HepG2 (cell line): ENCODE results near the gene PLXND1. TPM values are rescaled to one million over a fixed set of nuclear protein-coding genes. Genes with fewer than 3 reads are reported as not detected.

Experiments
- ADNP ChIP-seq: sonication (generic); formaldehyde crosslinking; IDR thresholded peaks from 2 replicates; pipeline ENCODE4 v1.4.0; 2020; ENCODE audit warnings: missing genetic modification reagents
- ARNT2 ChIP-seq: sonication (generic); formaldehyde crosslinking; IDR thresholded peaks from 2 replicates; pipeline ENCODE4 v1.8.0; 2022; ENCODE audit warnings: mild to moderate bottlenecking, low read depth, missing genetic modification reagents, moderate library complexity
- BRF2 ChIP-seq: sonication (generic); formaldehyde crosslinking; IDR thresholded peaks from 2 replicates; pipeline ENCODE4 v1.8.1; 2022; ENCODE audit warnings: mild to moderate bottlenecking, missing genetic modification reagents
- CBX2 ChIP-seq, 2 experiments: fragments of 200-600 bp in 1 of 2; sonication (generic); formaldehyde crosslinking in 1 of 2; IDR thresholded peaks; 2 replicates each; pipeline versions ENCODE4 v1.7.0 to v1.8.1; 2018 to 2022; ENCODE audit warnings: low read depth in 2 of 2, low read length in 1 of 2, mild to moderate bottlenecking in 1 of 2, missing genetic modification reagents in 1 of 2
- ELF3 ChIP-seq: IDR thresholded peaks from 2 replicates; pipeline ENCODE4 v1.6.1; 2016; ENCODE audit warnings: missing genetic modification reagents, missing compliant biosample characterization
- FOSL1 ChIP-seq: sonication (generic); formaldehyde crosslinking; IDR thresholded peaks from 2 replicates; pipeline ENCODE4 v1.9.0; 2021; ENCODE audit warnings: missing genetic modification reagents, borderline replicate concordance
- FOXP1 ChIP-seq, 2 experiments: fragments of 450-650 bp in 1 of 2; IDR thresholded peaks; 2 replicates each; pipeline ENCODE4 v1.6.1; 2017 to 2018; ENCODE audit warnings: antibody characterized with exemption in 1 of 2
- HMGXB4 ChIP-seq, 2 experiments: sonication (generic) in 1 of 2; formaldehyde crosslinking in 1 of 2; IDR thresholded peaks; 2 replicates each; pipeline versions ENCODE4 v1.4.0 to v1.6.1; 2018 to 2020; ENCODE audit warnings: missing genetic modification reagents in 2 of 2, borderline replicate concordance in 1 of 2, low read depth in 1 of 2, mild to moderate bottlenecking in 1 of 2, missing biosample characterization in 1 of 2
- HOXA3 ChIP-seq: sonication (generic); formaldehyde crosslinking; IDR thresholded peaks from 2 replicates; pipeline ENCODE4 v1.5.0; 2020; ENCODE audit warnings: missing genetic modification reagents
- KDM6A ChIP-seq: IDR thresholded peaks from 2 replicates; pipeline ENCODE4 v1.6.1; 2016; ENCODE audit warnings: low read depth
- KLF16 ChIP-seq, 2 experiments: sonication (generic) in 1 of 2; formaldehyde crosslinking in 1 of 2; IDR thresholded peaks; 2 replicates each; pipeline versions ENCODE4 v1.6.1 to v1.8.0; 2016 to 2023; ENCODE audit warnings: missing genetic modification reagents in 2 of 2, missing compliant biosample characterization in 1 of 2
- NCOA1 ChIP-seq: sonication (generic); formaldehyde crosslinking; IDR thresholded peaks from 2 replicates; pipeline ENCODE4 v1.9.0; 2021; ENCODE audit warnings: missing genetic modification reagents
- PHF5A ChIP-seq: IDR thresholded peaks from one replicate; pipeline ENCODE4 v1.6.1; 2018; ENCODE audit warnings: low read depth, missing genetic modification reagents; ENCODE audit not compliant: unreplicated experiment
- SRSF4 ChIP-seq: fragments of 200-400 bp; formaldehyde crosslinking; IDR thresholded peaks from one replicate; pipeline ENCODE4 v1.6.1; 2018; ENCODE audit warnings: mild to moderate bottlenecking, low read depth, low read length, moderate library complexity; ENCODE audit not compliant: poor library complexity, severe bottlenecking
- TBP ChIP-seq: sonication (generic); formaldehyde crosslinking; IDR thresholded peaks from 2 replicates; pipeline ENCODE4 v1.5.0; 2020; ENCODE audit warnings: missing genetic modification reagents
- ZBTB14 ChIP-seq: sonication (generic); formaldehyde crosslinking; IDR thresholded peaks from 2 replicates; pipeline ENCODE4 v1.4.0; 2020; ENCODE audit warnings: missing genetic modification reagents
- ZNF34 ChIP-seq: sonication (generic); formaldehyde crosslinking; IDR thresholded peaks from 2 replicates; pipeline ENCODE4 v1.4.0; 2020; ENCODE audit warnings: mild to moderate bottlenecking, missing genetic modification reagents, borderline replicate concordance
- ZNF616 ChIP-seq: sonication (generic); formaldehyde crosslinking; IDR thresholded peaks from 2 replicates; pipeline ENCODE4 v1.5.0; 2020; ENCODE audit warnings: low read depth, mild to moderate bottlenecking, missing genetic modification reagents
- ZNF619 ChIP-seq: sonication (generic); formaldehyde crosslinking; IDR thresholded peaks from 2 replicates; pipeline ENCODE4 v1.4.0; 2020; ENCODE audit warnings: mild to moderate bottlenecking, missing genetic modification reagents
- ZNF724P ChIP-seq: sonication (generic); formaldehyde crosslinking; IDR thresholded peaks from 2 replicates; pipeline ENCODE4 v1.8.0; 2022; ENCODE audit warnings: missing genetic modification reagents, borderline replicate concordance
- ZZZ3 ChIP-seq: sonication (generic); formaldehyde crosslinking; IDR thresholded peaks from 2 replicates; pipeline ENCODE4 v1.4.0; 2020; ENCODE audit warnings: missing genetic modification reagents, mild to moderate bottlenecking, borderline replicate concordance
- polyA plus RNA-seq, 8 experiments: library from polyadenylated mRNA; depleted of rRNA in 3 of 8; stranded (reverse) in 7 of 8; unstranded in 1 of 8; fragments of >200 nt; fragmentation: Illumina TruSeq in 4 of 8; extraction: Trizol in 4 of 8; gene quantifications; 2 replicates each; pipeline versions ENCODE4 v1.2.1 to v1.2.3, GENCODE V29; 2011 to 2016; ENCODE audit warnings: low read depth in 4 of 8, missing spikeins in 1 of 8, mixed read lengths in 1 of 8; ENCODE audit not compliant: insufficient read depth in 1 of 8
- total RNA-seq, 5 experiments: library from RNA; depleted of rRNA; stranded (reverse); fragments of >200 nt; fragmentation: Illumina TruSeq; extraction: Trizol; gene quantifications; 2 replicates each; pipeline ENCODE4 v1.2.3, GENCODE V29; 2016; ENCODE audit warnings: low read depth in 1 of 5
- TF ChIP-seq, protein P1 (sequence below): sonication (generic); formaldehyde crosslinking; IDR thresholded peaks from 2 replicates; pipeline ENCODE4 v1.8.0; 2022; ENCODE audit warnings: mild to moderate bottlenecking, missing genetic modification reagents, moderate library complexity
- TF ChIP-seq, protein P2 (sequence below): IDR thresholded peaks from 2 replicates; pipeline ENCODE4 v1.6.1; 2016; ENCODE audit warnings: control low read depth

PLXND1 gene
- total and polyA plus RNA-seq, 2 of the 13 experiments (the other 11 are each of a cell fraction or from before 2014, with no cell fraction given): 15.9 to 42.0 TPM

GRCh38 chr3:129593595-129594339 lies 12.7 kb downstream of the PLXND1 start (continued):
- TF ChIP-seq, protein P1, sequence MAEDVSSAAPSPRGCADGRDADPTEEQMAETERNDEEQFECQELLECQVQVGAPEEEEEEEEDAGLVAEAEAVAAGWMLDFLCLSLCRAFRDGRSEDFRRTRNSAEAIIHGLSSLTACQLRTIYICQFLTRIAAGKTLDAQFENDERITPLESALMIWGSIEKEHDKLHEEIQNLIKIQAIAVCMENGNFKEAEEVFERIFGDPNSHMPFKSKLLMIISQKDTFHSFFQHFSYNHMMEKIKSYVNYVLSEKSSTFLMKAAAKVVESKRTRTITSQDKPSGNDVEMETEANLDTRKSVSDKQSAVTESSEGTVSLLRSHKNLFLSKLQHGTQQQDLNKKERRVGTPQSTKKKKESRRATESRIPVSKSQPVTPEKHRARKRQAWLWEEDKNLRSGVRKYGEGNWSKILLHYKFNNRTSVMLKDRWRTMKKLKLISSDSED (CRISPR knock-in tag): no peak
- TF ChIP-seq ZZZ3 (CRISPR knock-in tag): no peak
- no peak for TF ChIP-seq ZNF619
- TF ChIP-seq TBP (CRISPR knock-in tag): no peak
- no peak for TF ChIP-seq ADNP
- no peak for TF ChIP-seq BRF2 (CRISPR knock-in tag)
- no peak for TF ChIP-seq FOSL1 (CRISPR knock-in tag)
- TF ChIP-seq ZBTB14 (CRISPR knock-in tag): no peak
- peak; percentile 79 for TF ChIP-seq ELF3 (CRISPR knock-in tag)
- TF ChIP-seq NCOA1 (CRISPR knock-in tag): no peak
- TF ChIP-seq ZNF616 (CRISPR knock-in tag): no peak
- no peak for TF ChIP-seq ARNT2 (CRISPR knock-in tag)
- TF ChIP-seq SRSF4: no peak
- TF ChIP-seq, protein P2, sequence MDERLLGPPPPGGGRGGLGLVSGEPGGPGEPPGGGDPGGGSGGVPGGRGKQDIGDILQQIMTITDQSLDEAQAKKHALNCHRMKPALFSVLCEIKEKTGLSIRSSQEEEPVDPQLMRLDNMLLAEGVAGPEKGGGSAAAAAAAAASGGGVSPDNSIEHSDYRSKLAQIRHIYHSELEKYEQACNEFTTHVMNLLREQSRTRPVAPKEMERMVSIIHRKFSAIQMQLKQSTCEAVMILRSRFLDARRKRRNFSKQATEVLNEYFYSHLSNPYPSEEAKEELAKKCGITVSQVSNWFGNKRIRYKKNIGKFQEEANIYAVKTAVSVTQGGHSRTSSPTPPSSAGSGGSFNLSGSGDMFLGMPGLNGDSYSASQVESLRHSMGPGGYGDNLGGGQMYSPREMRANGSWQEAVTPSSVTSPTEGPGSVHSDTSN (CRISPR knock-in tag): no peak
- peak; percentile 83 for TF ChIP-seq HOXA3 (CRISPR knock-in tag)
- no peak for TF ChIP-seq FOXP1 (IDR thresholded peaks at IDR 0.05)
- TF ChIP-seq FOXP1 (CRISPR knock-in tag; IDR thresholded peaks at IDR 0.05): peak; percentile 44; the same call in 1 of the 2 replicates
- TF ChIP-seq KDM6A (CRISPR knock-in tag): peak; percentile 79
- TF ChIP-seq HMGXB4 (CRISPR knock-in tag; IDR thresholded peaks at IDR 0.05; ENCODE audit: borderline replicate concordance in 1 of 2, low read depth in 1 of 2): peak in 1 of 2 experiments; percentile 32; a peak in 2 of 4 replicates
- peak in 1 of 2 experiments; percentile 84; a peak in 2 of 4 replicates for TF ChIP-seq KLF16 (CRISPR knock-in tag; IDR thresholded peaks at IDR 0.05)
- no peak for TF ChIP-seq CBX2 (IDR thresholded peaks at IDR 0.05; ENCODE audit: low read depth, low read length)
- no peak for TF ChIP-seq CBX2 (CRISPR knock-in tag; IDR thresholded peaks at IDR 0.05; ENCODE audit: low read depth)
- TF ChIP-seq ZNF724P (CRISPR knock-in tag): no peak
- TF ChIP-seq ZNF34 (CRISPR knock-in tag): no peak
- TF ChIP-seq PHF5A (CRISPR knock-in tag): peak; percentile 88
